Measurements from ENCODE around the gene JMJD6. TPM values are rescaled to one million over a fixed set of nuclear protein-coding genes. Genes with fewer than 3 reads are reported as not detected.

JMJD6 gene
- total and polyA plus RNA-seq, 9 of the 15 experiments (the other 6 are each of a cell fraction or from before 2014, with no cell fraction given): 2.5 to 52.3 (median 36.3) TPM

DNA sequence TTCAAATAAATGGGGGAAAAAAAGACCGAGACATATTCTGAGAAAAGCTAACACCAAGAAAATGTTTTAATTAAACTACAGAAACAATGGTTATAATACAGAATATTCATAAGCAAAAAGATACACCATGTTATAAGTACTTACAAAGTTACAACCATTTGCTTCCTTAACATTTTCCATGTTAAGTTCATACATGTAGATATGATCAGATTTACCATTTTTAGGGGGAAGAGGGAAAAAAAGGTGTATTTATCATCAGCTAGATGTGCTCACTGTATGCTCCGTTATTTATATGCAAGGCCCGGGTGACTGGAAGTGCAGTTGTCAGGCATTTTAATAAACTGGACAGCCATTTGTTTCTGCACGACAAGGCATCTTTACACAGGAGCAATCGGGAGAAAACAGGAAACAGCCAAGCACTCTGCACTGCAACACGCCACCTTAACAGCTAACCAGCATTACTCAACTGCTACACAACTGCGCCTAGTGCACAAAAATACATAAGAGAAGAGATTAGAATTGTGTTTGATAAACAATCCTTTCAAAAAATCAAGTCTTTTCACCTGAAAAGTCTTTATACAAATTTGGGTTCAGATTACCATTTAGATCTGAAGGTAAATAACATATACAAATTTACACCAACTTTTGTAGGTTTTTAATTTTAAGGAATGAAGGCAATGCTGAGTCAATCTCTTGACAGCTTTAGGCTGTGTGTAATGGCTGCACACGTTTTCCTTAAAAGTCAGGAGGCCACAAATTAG lies 7.9 kb upstream of the JMJD6 start (continued):
- TF ChIP-seq EP300 (IDR thresholded peaks at IDR 0.05; ENCODE audit: low read length) (no peak), ELK1 (CRISPR knock-in tag; IDR thresholded peaks at IDR 0.05) (no peak), ZNF184 (CRISPR knock-in tag; IDR thresholded peaks at IDR 0.05) (no peak), HNRNPL (IDR thresholded peaks at IDR 0.05; ENCODE audit: low read depth, low read length) (no peak), RBFOX2 (IDR thresholded peaks at IDR 0.05; ENCODE audit: low read depth, low read length) (peak; percentile 43), YY1 (IDR thresholded peaks at IDR 0.05; ENCODE audit: borderline replicate concordance in 1 of 3, control insufficient read depth in 1 of 3, extremely low read depth in 1 of 3, insufficient read depth in 3 of 3, insufficient read length in 1 of 3, insufficient replicate concordance in 2 of 3, low read depth in 1 of 3, low read length in 2 of 3) (peak in 1 of 3 experiments; percentile 32), FOXK2 (conservative IDR thresholded peaks at IDR 0.05 in 1 of 2, IDR thresholded peaks at IDR 0.05 in 1 of 2; ENCODE audit: low read depth in 2 of 2) (peak in 1 of 2 experiments; percentile 38; a peak in 1 of 4 replicates), CHD1 (IDR thresholded peaks at IDR 0.05; ENCODE audit: low read length) (peak; percentile 54)
- TF ChIP-seq, protein P1, sequence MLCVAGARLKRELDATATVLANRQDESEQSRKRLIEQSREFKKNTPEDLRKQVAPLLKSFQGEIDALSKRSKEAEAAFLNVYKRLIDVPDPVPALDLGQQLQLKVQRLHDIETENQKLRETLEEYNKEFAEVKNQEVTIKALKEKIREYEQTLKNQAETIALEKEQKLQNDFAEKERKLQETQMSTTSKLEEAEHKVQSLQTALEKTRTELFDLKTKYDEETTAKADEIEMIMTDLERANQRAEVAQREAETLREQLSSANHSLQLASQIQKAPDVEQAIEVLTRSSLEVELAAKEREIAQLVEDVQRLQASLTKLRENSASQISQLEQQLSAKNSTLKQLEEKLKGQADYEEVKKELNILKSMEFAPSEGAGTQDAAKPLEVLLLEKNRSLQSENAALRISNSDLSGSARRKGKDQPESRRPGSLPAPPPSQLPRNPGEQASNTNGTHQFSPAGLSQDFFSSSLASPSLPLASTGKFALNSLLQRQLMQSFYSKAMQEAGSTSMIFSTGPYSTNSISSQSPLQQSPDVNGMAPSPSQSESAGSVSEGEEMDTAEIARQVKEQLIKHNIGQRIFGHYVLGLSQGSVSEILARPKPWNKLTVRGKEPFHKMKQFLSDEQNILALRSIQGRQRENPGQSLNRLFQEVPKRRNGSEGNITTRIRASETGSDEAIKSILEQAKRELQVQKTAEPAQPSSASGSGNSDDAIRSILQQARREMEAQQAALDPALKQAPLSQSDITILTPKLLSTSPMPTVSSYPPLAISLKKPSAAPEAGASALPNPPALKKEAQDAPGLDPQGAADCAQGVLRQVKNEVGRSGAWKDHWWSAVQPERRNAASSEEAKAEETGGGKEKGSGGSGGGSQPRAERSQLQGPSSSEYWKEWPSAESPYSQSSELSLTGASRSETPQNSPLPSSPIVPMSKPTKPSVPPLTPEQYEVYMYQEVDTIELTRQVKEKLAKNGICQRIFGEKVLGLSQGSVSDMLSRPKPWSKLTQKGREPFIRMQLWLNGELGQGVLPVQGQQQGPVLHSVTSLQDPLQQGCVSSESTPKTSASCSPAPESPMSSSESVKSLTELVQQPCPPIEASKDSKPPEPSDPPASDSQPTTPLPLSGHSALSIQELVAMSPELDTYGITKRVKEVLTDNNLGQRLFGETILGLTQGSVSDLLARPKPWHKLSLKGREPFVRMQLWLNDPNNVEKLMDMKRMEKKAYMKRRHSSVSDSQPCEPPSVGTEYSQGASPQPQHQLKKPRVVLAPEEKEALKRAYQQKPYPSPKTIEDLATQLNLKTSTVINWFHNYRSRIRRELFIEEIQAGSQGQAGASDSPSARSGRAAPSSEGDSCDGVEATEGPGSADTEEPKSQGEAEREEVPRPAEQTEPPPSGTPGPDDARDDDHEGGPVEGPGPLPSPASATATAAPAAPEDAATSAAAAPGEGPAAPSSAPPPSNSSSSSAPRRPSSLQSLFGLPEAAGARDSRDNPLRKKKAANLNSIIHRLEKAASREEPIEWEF (CRISPR knock-in tag; IDR thresholded peaks at IDR 0.05): 0 out of 2 replicates have a peak, but pooled peaks have one; percentile 36
